GM19328 (cell line): Measurements from ENCODE around the gene SPEG.
"Not testable (repeated sequence)": the region's sequence is repeated elsewhere in the genome, so short reads cannot be mapped to it uniquely, and the experiment has no call there.

ENCODE experiments used
- ATAC-seq: cut with Tn5 transposase; IDR thresholded peaks from one replicate; pipeline ENCODE4 v1.9.1; 2021; ENCODE audit warnings: mild to moderate bottlenecking, moderate library complexity; ENCODE audit not compliant: unreplicated experiment

The SPEG gene

GRCh38 chr2:219404291-219404910, 30.2 kb upstream of the SPEG start:
- ATAC-seq: no peak

DNA sequence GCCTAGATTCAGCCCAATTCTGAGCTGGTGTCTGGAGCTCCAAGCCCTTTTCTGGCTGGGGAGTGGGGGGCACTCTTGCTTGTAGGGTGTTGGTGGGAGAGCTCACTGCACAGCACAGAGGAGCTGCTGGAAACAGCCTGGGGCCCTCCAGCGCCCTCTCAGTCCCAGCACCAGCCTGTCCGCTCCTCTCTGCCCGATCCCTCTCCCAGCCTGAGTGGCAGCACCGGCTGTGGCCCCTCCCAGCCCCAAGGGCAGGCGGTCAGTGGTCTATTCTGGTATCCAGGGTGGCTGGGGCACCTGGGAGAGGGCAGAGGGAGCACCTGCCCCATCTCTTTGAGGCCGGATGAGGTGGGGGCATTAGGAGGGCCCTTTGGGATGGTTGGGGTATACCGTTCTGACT, 29.7 kb upstream of the SPEG start:
- no peak for ATAC-seq

DNA sequence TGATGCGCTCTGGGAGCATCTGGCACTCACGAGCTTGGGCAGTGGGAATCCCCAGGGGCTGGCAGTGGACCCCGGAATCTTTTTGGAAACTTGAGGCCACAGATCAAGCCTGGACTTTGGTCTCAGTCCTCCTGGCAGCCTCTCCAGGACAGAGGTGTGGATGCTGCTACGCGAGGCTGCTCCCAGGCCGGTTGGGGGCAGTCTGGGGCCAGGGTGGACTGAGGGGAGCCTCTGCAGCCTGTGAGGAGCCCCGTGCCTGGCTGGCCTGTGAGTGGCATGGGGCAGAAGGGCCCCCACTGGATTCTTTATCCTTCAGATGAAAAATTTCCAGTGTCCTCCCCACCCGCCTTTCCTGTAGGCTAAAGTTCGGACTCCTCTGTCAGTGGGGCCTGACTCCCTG, 29.2 kb upstream of the SPEG start:
- no peak for ATAC-seq

DNA sequence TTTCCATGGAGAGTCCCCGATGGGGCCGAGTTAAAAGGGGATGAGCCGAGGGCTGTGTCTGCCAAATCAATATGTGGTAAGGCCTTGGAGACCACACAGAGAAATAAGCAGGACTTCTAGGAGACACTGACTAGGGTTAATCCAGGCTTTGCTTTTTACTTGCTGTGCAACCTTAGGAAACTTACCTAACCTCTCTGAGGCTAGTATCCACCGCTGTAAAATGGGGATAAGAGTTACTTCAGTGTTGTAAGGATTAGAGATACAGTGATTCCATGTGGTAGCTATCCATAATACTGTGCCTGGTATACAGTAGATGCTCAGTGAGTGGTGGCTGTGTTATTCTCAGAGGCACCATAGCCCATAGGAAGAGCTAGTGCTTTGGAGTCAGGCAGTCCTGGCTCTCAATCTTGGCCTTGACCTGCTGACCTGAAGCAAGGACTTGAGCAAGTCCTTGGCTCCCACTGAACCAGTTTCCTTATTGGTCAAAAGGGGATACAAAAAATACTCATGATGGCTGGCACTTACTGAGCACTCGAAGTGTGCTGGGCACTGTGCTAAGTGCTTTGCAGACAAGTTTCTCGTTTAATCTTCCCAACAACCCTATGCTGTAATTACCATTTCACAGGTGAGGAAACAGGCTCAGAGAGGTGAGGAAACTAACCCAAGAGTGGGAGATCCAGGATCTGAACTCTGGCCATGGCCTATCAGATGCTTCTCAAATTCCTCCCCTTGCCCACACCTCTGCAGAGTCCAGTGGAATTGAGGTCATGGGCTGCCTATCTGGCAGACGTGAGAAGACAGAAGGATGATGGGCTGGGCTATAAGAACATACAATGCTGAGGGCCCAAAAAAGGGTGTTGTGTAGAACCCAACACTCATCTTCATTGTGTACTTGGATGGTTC, 28.4 kb upstream of the SPEG start:
- ATAC-seq: no peak

DNA sequence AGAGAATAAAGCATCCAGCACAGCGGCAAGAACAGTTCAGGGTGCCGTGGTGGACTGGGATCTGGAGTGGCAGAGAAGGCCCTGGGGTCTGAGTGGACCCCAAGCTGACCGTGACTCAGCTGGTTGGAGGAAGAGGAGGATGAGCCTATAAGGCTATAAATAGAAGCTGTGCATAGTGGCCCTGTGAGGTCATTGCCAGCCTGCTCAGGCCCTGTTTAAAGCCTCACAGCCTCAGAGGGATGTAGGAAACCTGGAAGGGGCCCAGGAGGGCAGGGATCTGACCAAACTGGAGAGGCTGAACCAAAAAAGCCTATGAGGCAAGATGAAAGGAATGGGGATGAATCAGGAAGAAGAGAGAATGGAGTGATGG, 27.8 kb upstream of the SPEG start:
- no peak for ATAC-seq

DNA sequence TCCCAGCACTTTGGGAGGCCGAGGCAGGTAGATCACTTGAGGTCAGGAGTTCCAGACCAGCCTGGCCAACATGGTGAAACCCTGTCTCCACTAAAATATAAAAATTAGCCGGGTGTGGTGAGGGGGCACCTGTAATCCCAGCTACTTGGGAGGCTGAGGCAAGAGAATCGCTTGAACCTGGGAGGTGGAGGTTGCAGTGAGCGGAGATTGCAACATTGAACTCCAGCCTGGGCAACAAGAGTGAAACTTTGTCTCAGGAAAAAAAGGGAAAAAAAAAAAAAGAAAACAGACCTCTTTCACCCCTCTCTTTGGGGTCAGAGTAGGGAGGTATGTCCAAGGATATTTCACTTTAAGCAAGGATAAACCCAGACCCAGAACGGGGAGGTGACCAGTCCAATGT, 27.3 kb upstream of the SPEG start:
- not testable (repeated sequence) for ATAC-seq

DNA sequence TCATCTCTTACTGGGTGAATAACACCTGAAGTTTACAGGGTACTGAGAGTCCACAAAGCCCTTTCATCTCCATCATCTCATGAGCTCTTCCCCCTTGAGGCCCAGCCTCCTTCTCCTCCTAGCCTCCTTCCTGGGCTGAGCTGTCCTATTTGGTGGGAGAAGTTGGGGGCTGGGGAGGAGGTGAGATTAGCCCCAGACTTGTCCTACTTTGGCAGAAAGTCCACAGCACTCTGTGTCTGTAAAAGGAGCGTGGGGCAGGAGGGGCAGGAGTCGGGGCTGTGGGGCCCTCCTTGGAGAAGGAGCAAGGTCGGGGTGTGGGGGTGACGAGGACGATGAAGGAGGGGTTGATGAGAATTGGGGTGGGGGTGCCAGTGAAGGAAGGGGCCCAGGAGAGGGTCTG, 26.4 kb upstream of the SPEG start:
- ATAC-seq: no peak

GRCh38 chr2:219408631-219409030, 26.0 kb upstream of the SPEG start:
- ATAC-seq: no peak

GRCh38 chr2:219409619-219410018, 25.0 kb upstream of the SPEG start:
- ATAC-seq: no peak

DNA sequence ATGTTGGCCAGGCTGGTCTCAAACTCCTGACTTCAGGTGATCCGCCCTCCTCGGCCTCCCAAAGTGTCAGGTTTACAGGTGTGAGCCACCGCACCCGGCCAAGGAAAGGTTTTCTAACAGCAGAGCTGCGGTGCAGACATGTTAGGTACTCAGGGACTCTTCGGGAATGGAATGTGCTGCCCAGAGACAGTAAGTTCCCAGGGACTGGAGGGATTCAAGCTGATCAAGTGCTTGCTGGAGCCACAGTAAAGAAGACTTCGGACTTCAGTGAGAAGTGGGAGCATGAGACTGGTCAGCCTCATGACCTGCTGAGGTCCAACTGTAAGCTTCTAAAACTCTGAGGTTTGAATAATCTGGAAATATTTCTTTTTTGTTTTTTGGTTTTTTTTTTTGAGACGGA, 24.3 kb upstream of the SPEG start:
- no peak for ATAC-seq

- no peak for ATAC-seq
Measured at GRCh38 chr2:219414857-219415256, 19.8 kb upstream of the SPEG start.

GRCh38 chr2:219415580-219416234, 18.9 kb upstream of the SPEG start:
- no peak for ATAC-seq

DNA sequence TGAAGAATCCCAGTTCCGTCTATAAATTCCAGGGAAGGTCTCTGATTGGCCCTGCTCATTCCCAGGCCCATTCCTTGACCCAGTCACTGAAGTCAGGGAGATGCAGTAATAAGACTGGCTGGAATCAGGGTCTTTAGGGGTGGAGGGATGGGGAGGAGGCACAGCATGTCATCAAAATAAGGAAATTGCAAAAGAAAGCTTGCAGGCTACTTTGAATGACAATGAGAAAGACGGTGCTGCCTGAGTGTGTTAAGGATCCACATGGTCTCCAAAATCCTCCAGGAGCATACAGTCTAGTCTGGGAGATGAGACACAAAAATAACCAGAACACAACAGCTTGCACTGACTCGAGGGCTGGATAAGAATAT, 18.4 kb upstream of the SPEG start:
- no peak for ATAC-seq

- no peak for ATAC-seq
Measured at GRCh38 chr2:219416938-219417337, 17.7 kb upstream of the SPEG start.

DNA sequence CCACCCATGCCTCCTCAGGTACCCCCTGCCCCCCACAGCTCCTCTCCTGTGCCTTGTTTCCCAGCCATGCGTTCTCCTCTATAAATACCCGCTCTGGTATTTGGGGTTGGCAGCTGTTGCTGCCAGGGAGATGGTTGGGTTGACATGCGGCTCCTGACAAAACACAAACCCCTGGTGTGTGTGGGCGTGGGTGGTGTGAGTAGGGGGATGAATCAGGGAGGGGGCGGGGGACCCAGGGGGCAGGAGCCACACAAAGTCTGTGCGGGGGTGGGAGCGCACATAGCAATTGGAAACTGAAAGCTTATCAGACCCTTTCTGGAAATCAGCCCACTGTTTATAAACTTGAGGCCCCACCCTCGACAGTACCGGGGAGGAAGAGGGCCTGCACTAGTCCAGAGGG, 17.3 kb upstream of the SPEG start:
- no peak for ATAC-seq

- no peak for ATAC-seq
Measured at GRCh38 chr2:219418155-219419011, 16.3 kb upstream of the SPEG start, which contains the start of gene DES. Gene DES, plus strand, starts transcription at chr2:219418377. Its CDS starts 86 bp downstream, at chr2:219418463.

GRCh38 chr2:219419012-219419324, 15.7 kb upstream of the SPEG start:
- no peak for ATAC-seq

- ATAC-seq: no peak
Measured at GRCh38 chr2:219419331-219420197, 15.1 kb upstream of the SPEG start.

- ATAC-seq: no peak
Measured at GRCh38 chr2:219420687-219421086, 14.0 kb upstream of the SPEG start.

GRCh38 chr2:219421323-219421722, 13.3 kb upstream of the SPEG start:
- ATAC-seq: no peak
